ENCODE results near the gene RTL1.
A peak's percentile ranks its signal among the peaks of the same experiment; 100 is the strongest.

RTL1 gene

DNA sequence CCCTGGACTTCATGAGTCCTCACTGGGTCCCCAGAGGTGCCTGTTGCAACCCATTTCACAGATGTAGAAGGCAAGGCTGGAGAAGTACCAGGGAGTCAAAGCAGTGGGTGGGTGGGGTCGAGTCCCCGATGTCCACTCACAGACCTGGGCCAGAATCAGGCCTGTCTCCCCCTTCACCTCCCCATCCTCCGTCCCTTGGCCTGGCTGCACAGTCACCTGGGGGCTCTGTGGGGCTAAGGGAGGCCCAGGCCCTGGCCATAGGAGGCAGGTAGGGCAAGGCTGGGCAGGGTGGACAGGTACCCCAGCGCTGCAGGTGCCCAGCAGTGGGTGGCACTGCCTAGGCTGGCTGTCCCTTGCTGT, 29.5 kb downstream of the RTL1 start:
- TF ChIP-seq, protein P1, sequence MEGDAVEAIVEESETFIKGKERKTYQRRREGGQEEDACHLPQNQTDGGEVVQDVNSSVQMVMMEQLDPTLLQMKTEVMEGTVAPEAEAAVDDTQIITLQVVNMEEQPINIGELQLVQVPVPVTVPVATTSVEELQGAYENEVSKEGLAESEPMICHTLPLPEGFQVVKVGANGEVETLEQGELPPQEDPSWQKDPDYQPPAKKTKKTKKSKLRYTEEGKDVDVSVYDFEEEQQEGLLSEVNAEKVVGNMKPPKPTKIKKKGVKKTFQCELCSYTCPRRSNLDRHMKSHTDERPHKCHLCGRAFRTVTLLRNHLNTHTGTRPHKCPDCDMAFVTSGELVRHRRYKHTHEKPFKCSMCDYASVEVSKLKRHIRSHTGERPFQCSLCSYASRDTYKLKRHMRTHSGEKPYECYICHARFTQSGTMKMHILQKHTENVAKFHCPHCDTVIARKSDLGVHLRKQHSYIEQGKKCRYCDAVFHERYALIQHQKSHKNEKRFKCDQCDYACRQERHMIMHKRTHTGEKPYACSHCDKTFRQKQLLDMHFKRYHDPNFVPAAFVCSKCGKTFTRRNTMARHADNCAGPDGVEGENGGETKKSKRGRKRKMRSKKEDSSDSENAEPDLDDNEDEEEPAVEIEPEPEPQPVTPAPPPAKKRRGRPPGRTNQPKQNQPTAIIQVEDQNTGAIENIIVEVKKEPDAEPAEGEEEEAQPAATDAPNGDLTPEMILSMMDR (conservative IDR thresholded peaks at IDR 0.05; ENCODE audit: low read depth) = no peak
- ChIA-PET POLR2A (ENCODE audit: low non-redundant PET) (no interaction called here), CTCF (no interaction called here)

DNA sequence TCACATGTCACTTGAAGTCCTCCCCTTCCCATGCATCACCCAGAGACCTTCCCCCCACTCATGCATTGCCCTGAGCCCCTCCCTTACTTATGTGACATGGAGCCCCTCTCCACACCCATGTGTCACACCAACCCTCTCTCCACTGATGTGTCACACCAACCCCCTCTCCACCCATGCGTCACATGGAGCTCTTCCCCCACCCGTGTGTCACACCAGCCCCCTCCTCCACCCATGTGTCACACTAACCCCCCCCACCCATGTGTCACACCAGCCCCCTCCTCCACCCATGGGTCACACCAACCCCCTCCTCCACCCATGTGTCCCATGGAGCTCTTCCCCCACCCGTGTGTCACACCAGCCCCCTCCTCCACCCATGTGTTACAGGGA, 30.4 kb downstream of the RTL1 start:
- DNase-seq (ENCODE audit: low spot score) = no peak
- CTCF ChIA-PET = interaction anchor here (0.6 kb wide), 1 partner anchor 180 kb away, joined by 3 read pairs; no protein-coding TSS in a partner anchor
- TF ChIP-seq, protein P1 (conservative IDR thresholded peaks at IDR 0.05; ENCODE audit: low read depth) = no peak
- no peak overlapping the region for H3K27ac ChIP-seq
- POLR2A ChIA-PET (ENCODE audit: low non-redundant PET) = no interaction called here

More for the DNA sequence above, 29.5 kb downstream of the RTL1 start:
- DNase-seq (ENCODE audit: low spot score) = no peak
- H3K27ac ChIP-seq = no peak overlapping the region

DNA sequence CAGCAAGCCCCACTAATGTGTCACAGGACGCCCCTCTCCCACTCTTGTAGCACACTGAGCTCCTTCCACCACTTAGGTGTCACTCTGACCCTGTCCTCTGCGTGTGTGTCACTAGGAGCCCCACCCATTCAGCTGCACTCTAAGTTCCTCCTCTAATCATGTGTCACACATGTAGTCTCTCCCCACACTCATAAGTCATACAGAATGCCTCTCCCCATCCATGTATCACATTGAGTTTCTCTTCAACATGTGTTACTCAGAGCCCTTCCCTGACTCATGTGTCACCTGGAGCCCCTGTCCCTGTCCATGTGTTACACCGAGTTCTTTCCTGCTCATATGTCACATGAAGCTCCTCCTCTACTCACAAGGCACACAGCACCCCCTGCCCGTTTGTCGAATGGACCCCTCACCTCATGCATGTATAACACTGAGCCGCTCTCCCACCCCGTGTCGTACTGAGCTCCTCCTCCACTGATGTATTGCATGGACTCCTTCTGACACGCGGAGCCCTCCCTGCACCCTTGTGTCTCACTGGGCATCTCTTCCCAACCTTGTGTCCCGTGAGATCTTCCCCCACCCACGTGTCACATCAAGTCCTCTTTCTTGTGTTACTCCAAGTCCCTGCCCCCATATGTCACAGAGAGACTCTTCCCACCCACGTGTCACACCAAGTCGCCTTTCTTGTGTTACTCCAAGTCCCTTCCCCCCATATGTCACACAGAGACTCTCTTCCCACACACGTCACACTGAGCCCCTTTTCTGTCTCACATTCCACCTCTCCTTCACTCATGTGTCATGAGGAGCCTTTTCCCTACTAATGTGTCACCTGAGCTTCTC, 31.0 kb downstream of the RTL1 start:
- H3K27ac ChIP-seq = no peak overlapping the region
- ChIA-PET CTCF (interaction anchor here (0.6 kb wide), 1 partner anchor 180 kb away, joined by 3 read pairs; no protein-coding TSS in a partner anchor), POLR2A (ENCODE audit: low non-redundant PET) (no interaction called here)
- TF ChIP-seq, protein P1 (conservative IDR thresholded peaks at IDR 0.05; ENCODE audit: low read depth) = no peak
- no peak for DNase-seq (ENCODE audit: low spot score)

DNA sequence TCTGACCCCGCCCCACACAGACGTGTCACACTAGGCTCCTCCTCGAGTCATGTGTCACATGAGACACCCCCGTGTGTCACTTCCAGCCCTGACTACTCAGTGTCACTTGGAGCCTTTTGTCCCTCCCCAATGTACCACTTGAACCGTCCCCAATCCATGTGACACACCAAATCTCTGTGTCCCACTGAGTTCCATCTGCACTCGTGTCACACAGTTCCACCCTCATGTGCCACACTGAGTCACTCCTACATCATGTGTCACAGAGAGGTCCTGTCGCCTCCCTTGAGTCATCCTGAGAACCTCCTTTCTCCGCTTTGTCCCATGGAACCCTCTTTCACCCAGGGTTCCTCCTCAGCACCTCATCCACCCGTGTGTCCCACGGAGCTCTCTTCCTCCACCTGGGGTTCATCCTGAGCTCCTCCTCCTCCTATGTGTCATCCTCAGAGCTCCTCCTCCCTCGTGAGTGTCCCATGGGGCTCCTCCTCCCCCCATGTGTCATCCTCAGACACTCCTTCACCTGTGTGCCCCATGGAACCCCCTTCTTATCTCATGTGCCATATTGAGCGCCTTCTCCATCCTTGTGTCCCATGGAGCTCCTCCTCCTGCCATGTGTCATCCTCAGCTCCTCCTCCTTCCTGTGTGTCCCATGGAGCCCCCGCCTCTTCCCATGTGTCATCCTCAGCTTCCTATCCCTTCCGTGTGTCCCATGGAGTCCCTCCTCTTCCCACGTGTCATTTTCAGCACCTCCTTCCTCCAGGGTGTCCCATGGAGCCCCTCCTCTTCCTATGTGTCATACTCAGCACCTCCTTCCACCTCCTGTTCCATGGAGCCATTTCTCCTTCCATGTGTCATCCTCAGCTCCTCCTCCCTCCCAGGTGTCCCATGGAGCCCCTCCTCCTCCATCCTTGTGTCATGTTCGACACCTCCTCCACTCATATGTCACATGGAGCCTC, 32.0 kb downstream of the RTL1 start:
- H3K27ac ChIP-seq = no peak overlapping the region
- ChIA-PET POLR2A (ENCODE audit: low non-redundant PET) (no interaction called here), CTCF (no interaction called here)
- TF ChIP-seq, protein P1 (conservative IDR thresholded peaks at IDR 0.05; ENCODE audit: low read depth) = no peak
- peak; percentile 7 for DNase-seq (ENCODE audit: low spot score)

DNA sequence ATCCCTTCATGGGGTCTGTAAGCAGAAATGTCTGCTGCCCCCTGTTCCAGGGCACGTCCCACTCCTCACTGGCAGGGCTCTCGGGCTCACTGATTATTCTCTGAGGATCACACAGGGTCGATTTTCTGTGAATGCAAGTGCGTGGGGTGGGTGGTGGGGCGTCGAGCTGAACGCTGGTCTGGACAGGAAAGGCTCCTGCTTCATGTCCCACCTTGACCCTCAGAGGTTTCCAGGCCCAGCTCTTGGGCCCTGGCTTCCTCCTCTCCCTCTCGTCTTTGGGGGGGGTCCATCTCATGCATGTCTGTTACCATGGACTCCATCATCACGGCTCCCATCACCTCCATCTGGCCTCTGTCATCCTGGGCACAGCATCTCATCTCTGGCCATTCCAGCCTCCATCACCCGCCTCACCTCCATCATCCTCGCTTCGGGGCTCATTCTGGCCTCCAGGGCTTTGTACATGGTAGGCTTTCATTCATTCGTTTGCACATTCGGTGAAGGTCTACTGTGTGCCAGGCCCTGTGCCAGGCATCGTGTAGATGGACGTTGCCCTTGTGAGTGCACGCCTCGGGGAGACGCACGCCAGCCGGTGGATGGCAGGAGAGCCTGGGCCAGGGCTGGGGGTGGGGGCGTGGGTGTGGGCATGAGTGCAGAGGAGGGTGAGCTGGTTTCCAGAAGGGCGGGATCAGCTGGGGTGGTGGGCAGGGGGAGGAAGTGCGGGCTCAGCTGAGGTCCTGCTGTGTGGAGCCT, 34.7 kb downstream of the RTL1 start:
- ChIA-PET CTCF (no interaction called here), POLR2A (ENCODE audit: low non-redundant PET) (no interaction called here)
- TF ChIP-seq, protein P1 (conservative IDR thresholded peaks at IDR 0.05; ENCODE audit: low read depth) = no peak
- no peak overlapping the region for H3K27ac ChIP-seq
- DNase-seq (ENCODE audit: low spot score) = no peak
